OCI-LY3 (cell line): ENCODE data around the gene SIGLEC12.
"Not testable (repeated sequence)": the region's sequence is repeated elsewhere in the genome, so short reads cannot be mapped to it uniquely, and the experiment has no call there.

Source experiments
- H2AFZ ChIP-seq: fragments of 200-600, 300-600 bp; shearing (Covaris generic); 2 replicates; pipeline ENCODE4 v1.6.0; 2014; ENCODE audit warnings: antibody characterized with exemption, low read depth, low read length
- H3K27ac ChIP-seq: fragments of 200-600, 300-600 bp; sonication (generic); 2 replicates; pipeline ENCODE4 v1.5.1; 2014; ENCODE audit warnings: mild to moderate bottlenecking, low read length, moderate library complexity, mixed read lengths
- H3K27me3 ChIP-seq: fragments of 200-600, 300-600 bp; sonication (generic); 2 replicates; pipeline ENCODE4 v1.6.1; 2014; ENCODE audit warnings: low read depth, low read length, mixed read lengths
- H3K36me3 ChIP-seq: fragments of 200-600, 300-600 bp; sonication (generic); replicated peaks from 2 replicates; pipeline ENCODE3; 2014; ENCODE audit warnings: low read depth, low read length, mixed read lengths
- H3K4me1 ChIP-seq: fragments of 300-600, 200-600 bp; sonication (generic); 2 replicates; pipeline ENCODE4 v1.6.1; 2014; ENCODE audit warnings: low read length, mixed read lengths
- H3K4me2 ChIP-seq: fragments of 200-600, 300-600 bp; sonication (generic); 2 replicates; pipeline ENCODE4 v1.6.1; 2014; ENCODE audit warnings: low read length, mixed read lengths
- H3K4me3 ChIP-seq: fragments of 300-600, 200-600 bp; sonication (generic); 2 replicates; pipeline ENCODE4 v1.5.1; 2014; ENCODE audit warnings: antibody characterized with exemption, mild to moderate bottlenecking, low read length, moderate library complexity
- H3K79me2 ChIP-seq: fragments of 300-600, 200-600 bp; shearing (Covaris generic); 2 replicates; pipeline ENCODE4 v1.6.1; 2014; ENCODE audit warnings: mild to moderate bottlenecking, low read length, mixed read lengths
- H3K9ac ChIP-seq: fragments of 300-600, 200-600 bp; shearing (Covaris generic); 2 replicates; pipeline ENCODE4 v1.6.0; 2014; ENCODE audit warnings: mild to moderate bottlenecking, low read length, moderate library complexity
- H3K9me3 ChIP-seq: fragments of 200-600, 300-600 bp; shearing (Covaris generic); 2 replicates; pipeline ENCODE4 v1.6.1; 2014; ENCODE audit warnings: low read length, mixed read lengths; ENCODE audit not compliant: insufficient read depth
- H4K20me1 ChIP-seq: fragments of 200-600, 300-600 bp; sonication (generic); 2 replicates; pipeline ENCODE4 v1.6.1; 2016; ENCODE audit warnings: low read length, mixed read lengths; ENCODE audit not compliant: insufficient read depth
- EZH2phosphoT487 ChIP-seq: fragments of 200-600 bp; shearing (Covaris generic); IDR thresholded peaks from 2 replicates; pipeline ENCODE4 v1.6.1; 2018; ENCODE audit warnings: antibody characterized with exemption, mixed run types, low read depth
- TF ChIP-seq, protein P1 (sequence below): fragments of 200-600, 300-600 bp; sonication (generic); IDR thresholded peaks from 2 replicates; pipeline ENCODE4 v1.5.1; 2014; ENCODE audit warnings: antibody characterized with exemption, low read length, low read depth

SIGLEC12 gene

GRCh38 chr19:51503896-51504295 lies 2.3 kb upstream of the SIGLEC12 start:
- Histone ChIP-seq H3K27ac (no peak overlapping the region), H2AFZ (no peak overlapping the region), H3K9me3 (no peaks in the 10 kb centered on the region), H3K9ac (no peak overlapping the region), H3K79me2 (no peaks in the 10 kb centered on the region), H3K36me3 (no peaks in the 10 kb centered on the region), H3K27me3 (0 out of 2 replicates have a peak, but pooled peaks cover 5% of the 10 kb centered on the region), H4K20me1 (no peaks in the 10 kb centered on the region), H3K4me1 (peaks cover 6% of the 10 kb centered on the region), H3K4me3 (no peak overlapping the region), H3K4me2 (no peak overlapping the region)
- no peak for TF ChIP-seq EZH2phosphoT487
- TF ChIP-seq, protein P1, sequence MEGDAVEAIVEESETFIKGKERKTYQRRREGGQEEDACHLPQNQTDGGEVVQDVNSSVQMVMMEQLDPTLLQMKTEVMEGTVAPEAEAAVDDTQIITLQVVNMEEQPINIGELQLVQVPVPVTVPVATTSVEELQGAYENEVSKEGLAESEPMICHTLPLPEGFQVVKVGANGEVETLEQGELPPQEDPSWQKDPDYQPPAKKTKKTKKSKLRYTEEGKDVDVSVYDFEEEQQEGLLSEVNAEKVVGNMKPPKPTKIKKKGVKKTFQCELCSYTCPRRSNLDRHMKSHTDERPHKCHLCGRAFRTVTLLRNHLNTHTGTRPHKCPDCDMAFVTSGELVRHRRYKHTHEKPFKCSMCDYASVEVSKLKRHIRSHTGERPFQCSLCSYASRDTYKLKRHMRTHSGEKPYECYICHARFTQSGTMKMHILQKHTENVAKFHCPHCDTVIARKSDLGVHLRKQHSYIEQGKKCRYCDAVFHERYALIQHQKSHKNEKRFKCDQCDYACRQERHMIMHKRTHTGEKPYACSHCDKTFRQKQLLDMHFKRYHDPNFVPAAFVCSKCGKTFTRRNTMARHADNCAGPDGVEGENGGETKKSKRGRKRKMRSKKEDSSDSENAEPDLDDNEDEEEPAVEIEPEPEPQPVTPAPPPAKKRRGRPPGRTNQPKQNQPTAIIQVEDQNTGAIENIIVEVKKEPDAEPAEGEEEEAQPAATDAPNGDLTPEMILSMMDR = no peak

DNA sequence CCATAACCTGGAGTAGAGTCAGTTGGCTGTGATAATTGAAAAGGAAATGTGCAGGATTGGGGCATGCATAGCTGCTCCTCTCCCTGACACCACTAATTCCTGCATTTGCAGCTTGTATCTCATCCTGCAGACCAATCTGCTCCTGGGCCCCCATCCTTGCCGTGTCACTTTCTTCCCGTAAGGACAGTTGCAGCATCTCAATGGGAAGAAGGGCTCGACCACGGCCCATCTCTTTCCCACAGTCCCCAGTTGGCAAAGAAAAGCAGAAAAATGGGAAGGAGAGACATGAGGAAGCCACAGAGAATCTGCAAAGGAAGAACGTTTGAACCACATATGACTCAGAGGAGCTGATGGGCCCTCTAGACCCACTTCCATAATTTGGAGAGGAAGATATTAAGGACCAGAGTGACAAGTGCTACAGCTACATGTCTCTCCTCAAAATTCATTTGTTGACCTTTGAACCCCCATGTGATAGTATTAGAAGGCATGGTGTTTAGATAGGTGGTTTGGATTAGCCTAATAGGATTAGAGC lies 1.8 kb upstream of the SIGLEC12 start:
- peaks cover 8% of the 10 kb centered on the region; the same call in 1 of the 2 replicates for H3K27me3 ChIP-seq
- no peak overlapping the region for H3K4me2 ChIP-seq
- no peak overlapping the region for H3K4me3 ChIP-seq
- no peaks in the 10 kb centered on the region for H4K20me1 ChIP-seq
- H3K9me3 ChIP-seq = no peaks in the 10 kb centered on the region
- TF ChIP-seq EZH2phosphoT487 = no peak
- TF ChIP-seq, protein P1 = no peak
- H2AFZ ChIP-seq = no peak overlapping the region
- H3K9ac ChIP-seq = no peak overlapping the region
- H3K4me1 ChIP-seq = peaks cover 6% of the 10 kb centered on the region
- H3K27ac ChIP-seq = no peak overlapping the region
- no peaks in the 10 kb centered on the region for H3K79me2 ChIP-seq
- no peaks in the 10 kb centered on the region for H3K36me3 ChIP-seq

DNA sequence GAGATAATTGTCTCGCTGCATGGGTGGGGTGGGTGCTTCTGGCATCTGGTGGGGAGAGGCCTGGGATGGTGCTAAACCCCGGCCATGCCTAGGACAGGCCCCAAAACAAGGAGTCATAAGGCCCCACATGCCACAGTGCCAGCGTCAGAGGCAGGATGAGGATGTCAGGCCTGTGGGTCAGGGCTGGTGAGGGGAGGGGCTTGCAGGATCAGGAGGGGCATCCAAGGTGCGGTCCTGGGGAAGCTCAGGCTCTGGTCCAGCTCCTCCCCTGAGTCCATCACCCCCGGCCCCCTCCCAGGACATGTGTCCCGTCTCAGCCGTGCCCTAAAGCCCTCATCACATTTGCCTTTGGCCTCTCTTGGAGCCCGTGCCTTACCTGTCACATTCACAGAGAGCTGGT lies 669 bp downstream of the SIGLEC12 start:
- not testable (repeated sequence) for H3K4me1 ChIP-seq, H3K27ac ChIP-seq, H3K9ac ChIP-seq, H3K9me3 ChIP-seq, H4K20me1 ChIP-seq, H3K36me3 ChIP-seq, H2AFZ ChIP-seq, H3K79me2 ChIP-seq, H3K4me3 ChIP-seq, H3K4me2 ChIP-seq
- peaks cover 10% of the 10 kb centered on the region; the same call in 1 of the 2 replicates for H3K27me3 ChIP-seq

- no peak overlapping the region for H3K9ac ChIP-seq
- H3K36me3 ChIP-seq = no peaks in the 10 kb centered on the region
- H3K4me1 ChIP-seq = peaks cover 6% of the 10 kb centered on the region
- no peak overlapping the region for H3K27ac ChIP-seq
- no peaks in the 10 kb centered on the region for H3K79me2 ChIP-seq
- H4K20me1 ChIP-seq = no peaks in the 10 kb centered on the region
- TF ChIP-seq EZH2phosphoT487 = no peak
- no peak overlapping the region for H3K4me2 ChIP-seq
- no peaks in the 10 kb centered on the region for H3K9me3 ChIP-seq
- no peak overlapping the region for H2AFZ ChIP-seq
- H3K27me3 ChIP-seq = peaks cover 31% of the 10 kb centered on the region
- H3K4me3 ChIP-seq = no peak overlapping the region
These were observed 3.9 kb downstream of the SIGLEC12 start for GRCh38 chr19:51497666-51498065.

DNA sequence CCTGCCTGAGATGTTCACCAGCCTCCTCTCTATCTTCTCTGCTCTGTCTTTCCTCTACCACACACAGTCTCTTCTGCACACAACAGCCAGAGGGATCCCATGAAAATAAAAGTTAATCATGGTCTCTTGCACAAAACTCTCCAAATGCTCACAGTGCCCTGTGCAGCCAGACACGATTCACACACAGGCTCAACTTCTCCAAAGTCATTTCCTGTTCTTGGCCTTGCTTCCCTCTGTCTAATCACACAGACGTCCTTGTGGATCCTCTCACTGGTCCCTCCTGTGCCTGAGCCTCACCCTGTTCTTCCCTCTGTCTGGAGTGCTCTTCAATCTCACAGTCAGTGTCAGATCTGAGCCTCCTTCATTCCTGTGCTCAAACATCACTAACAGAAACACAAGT lies 7.8 kb downstream of the SIGLEC12 start:
- H3K36me3 ChIP-seq = no peaks in the 10 kb centered on the region
- H3K4me1 ChIP-seq = no peaks in the 10 kb centered on the region
- H3K27me3 ChIP-seq = peaks cover 39% of the 10 kb centered on the region
- H3K9ac ChIP-seq = no peak overlapping the region
- TF ChIP-seq, protein P1 = no peak
- TF ChIP-seq EZH2phosphoT487 = no peak
- no peaks in the 10 kb centered on the region for H4K20me1 ChIP-seq
- H3K9me3 ChIP-seq = no peaks in the 10 kb centered on the region
- H3K27ac ChIP-seq = no peak overlapping the region
- no peak overlapping the region for H3K4me3 ChIP-seq
- no peaks in the 10 kb centered on the region for H3K79me2 ChIP-seq
- no peak overlapping the region for H2AFZ ChIP-seq
- H3K4me2 ChIP-seq = no peak overlapping the region
